ENCODE data around the gene PIWIL4. TPM values are rescaled to one million over a fixed set of nuclear protein-coding genes. Genes with fewer than 3 reads are reported as not detected.

Gene PIWIL4
- total RNA-seq, 1 experiment from 2014 or later, result 0.71 TPM

DNA sequence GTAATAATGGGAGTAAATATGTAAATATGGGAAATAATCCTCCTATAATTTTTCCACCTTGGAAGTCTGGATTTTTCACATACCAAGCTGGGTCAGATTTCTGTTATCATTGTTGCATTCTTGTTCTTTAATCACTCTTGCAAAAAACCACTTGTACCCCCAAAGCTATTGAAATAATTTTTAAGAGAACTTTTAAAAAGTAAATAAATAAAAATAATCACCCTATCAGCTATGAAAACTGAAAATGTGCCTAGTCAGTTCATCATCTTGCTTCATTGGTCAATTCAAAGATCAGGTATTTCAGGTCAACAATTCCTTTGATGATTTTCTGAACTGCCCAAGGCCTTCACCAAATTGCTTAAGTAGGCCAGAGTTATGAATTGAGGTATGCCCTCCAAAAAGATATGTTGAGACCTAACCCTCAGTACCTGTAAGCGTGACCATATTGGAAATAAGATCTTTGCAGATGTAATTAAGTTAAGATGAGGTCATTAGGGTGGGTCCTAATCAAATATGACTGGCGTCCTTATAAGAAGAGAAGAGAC lies 95.8 kb downstream of the PIWIL4 start:
- DNase-seq (ENCODE audit: low read depth), result no peak

DNA sequence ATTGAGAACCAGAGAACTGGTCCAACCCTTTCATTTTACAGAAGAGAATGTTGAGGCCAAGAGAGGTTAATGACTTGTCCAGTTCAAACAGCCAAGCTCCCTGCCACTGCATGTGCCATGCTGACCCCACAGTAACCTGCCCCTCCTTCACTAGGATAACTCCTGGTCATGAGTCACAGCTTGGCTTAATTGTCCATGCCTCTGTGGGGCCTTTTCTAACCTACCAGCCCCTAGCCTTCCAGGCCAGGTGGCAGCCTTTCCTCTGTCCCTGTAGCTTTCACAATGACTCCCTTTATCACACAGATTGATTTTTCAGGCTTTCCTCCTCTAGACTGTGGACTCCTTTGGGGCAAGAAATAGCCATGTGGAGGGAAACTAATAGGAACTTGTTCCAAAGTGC lies 97.2 kb downstream of the PIWIL4 start:
- peak; percentile 74 for DNase-seq (ENCODE audit: low read depth)

DNA sequence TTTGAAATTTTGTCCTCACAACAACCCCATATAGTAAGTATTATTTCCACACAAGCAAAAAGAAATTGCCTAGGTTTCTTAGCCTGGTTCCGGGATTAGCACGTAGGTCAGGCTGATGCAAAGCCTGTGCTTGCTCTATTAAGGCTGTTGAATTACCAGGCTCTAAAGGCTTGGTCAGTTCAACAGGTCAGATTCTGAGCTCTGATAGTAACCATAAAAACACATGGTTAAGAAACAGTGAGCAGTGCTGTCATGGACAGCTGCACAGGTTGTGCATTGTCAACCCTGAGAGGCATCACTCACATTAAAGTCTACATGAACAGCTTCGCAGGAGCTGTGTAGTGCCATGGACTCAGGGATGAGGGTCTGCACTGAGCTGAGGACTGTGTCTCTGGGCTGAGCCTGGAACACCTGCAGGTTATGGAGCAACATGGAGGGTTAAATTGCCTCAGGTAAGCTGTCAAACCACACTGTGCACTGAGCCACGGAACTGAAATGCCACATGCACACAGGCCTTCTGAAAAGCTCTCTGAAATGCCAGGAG lies 98.0 kb downstream of the PIWIL4 start:
- DNase-seq (ENCODE audit: low read depth), result peak; percentile 11

DNA sequence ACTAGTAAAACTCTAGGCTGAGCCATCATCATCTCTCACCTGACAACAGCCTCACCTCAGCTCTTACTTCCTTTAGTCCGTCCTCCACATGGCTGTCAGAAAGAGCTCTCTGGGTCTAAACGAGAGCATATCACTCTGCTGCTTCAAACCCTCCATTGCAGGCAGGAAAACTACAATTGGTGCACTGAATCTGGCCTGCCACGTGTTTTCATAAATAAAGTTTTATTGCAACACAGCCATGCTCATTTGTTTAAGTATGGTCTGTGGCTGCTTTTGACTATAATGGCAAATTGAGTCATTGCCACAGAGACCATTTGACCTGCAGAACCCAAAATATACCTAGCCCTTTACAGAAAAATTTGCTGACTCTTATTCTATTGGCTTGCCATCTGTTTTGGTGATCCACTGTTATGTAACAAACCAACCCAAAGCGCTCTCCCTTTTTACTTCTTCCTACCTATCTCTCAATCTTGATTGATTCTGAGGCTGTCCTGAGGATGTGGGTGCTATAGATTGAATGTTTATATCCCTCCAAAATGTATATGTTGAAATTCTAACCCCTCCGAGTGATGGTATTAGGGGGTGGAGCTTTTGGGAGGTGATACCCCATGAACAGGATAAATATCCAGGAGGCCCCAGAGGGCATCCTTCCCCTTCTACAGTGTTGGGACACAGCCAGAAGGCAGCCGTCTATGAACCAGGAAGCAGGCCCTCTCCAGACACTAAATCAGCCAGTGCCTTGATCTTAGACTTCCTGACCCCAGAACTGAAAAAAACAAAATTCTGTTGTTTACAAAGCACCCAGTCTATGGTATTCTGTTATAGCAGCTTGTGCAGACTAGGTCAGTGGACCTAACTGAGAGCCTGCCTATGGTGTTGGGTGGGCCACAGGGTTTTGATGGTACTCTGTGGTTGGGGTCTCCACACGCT lies 99.9 kb downstream of the PIWIL4 start:
- DNase-seq (ENCODE audit: low read depth), result no peak

DNA sequence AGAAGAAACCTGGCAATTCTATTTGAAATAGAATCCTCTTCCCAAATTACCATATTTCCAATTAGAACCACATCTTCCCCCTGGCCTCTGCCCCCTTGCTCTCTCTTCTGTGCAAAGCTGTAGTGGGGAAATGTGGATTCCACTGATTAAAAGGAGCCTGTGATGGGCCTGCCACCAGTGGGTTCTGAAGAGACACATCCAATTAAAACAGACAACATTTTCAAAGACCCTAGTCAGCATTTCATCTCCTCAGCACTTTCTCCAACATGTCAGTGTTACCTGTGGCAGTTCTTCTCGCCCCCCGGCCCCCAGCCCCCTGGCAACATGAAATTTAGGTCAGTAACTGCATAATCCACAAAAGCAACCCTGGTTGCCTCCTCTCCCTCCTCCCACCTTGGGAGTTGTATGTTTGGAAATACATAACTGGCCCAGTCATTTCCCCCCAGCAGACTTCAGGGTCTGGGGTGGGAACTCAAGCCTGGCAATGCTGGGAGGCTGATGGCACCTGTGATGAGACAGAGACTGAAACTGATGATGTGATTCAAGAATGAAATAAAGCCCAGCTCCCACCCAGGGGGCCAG lies 101.1 kb downstream of the PIWIL4 start:
- no peak for DNase-seq (ENCODE audit: low read depth)

DNA sequence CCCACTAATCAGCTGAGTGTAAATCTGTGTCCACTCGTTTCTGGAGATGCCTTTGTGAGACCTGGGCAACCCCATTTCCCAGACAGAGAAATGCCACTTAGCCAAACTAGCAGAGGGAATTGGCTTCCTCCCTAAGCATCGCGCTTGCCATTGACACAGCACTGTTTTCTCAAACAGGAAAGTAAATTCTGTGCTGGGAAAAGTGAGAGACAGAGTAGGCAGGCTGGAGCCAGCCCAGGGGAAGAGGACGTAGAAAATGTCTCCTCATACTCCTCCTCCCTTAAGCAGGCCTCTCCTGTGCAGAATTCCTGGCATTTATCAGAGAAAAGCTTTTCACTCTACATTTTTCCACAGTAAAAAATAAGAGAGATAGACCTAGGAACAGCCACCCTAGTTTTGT lies 101.9 kb downstream of the PIWIL4 start:
- no peak for DNase-seq (ENCODE audit: low read depth)

Other genes with a start within 250 kb of the PIWIL4 start
- gene GPR83, start 165.9 kb upstream of the PIWIL4 start, total RNA-seq (2014; rRNA removed; shearing (Covaris generic)), result 0.02 TPM in 1 of 2 replicates, not detected in the other
- gene MRE11, start 73.5 kb upstream of the PIWIL4 start, total RNA-seq (2014; rRNA removed; shearing (Covaris generic)), result 28.8 and 31.9 TPM in 2 replicates
- 11.4 and 20.2 TPM in 2 replicates for gene ANKRD49, start 73.4 kb upstream of the PIWIL4 start, total RNA-seq (2014; rRNA removed; shearing (Covaris generic))
- not detected in 2 replicates for gene C11orf97, start 54.9 kb upstream of the PIWIL4 start, total RNA-seq (2014; rRNA removed; shearing (Covaris generic))
- 0.49 and 2.2 TPM in 2 replicates for gene FUT4, start 23.4 kb upstream of the PIWIL4 start, total RNA-seq (2014; rRNA removed; shearing (Covaris generic))
- 12.7 and 18.9 TPM in 2 replicates for gene AMOTL1, start 201.0 kb downstream of the PIWIL4 start, total RNA-seq (2014; rRNA removed; shearing (Covaris generic))